C4-2B (cell line): Measurements from ENCODE around the gene FRMD1.

Source experiments
- H3K27ac ChIP-seq: fragments of 450-650 bp; 2 replicates; pipeline ENCODE4 v1.5.1; 2017
- ZFX ChIP-seq: fragments of 450-650 bp; IDR thresholded peaks from 2 replicates; pipeline ENCODE4 v1.6.1; 2017
- TF ChIP-seq, protein P1 (sequence below): fragments of 450-650 bp; conservative IDR thresholded peaks from 2 replicates; pipeline ENCODE4 v1.5.1; 2017; ENCODE audit warnings: mild to moderate bottlenecking

Gene FRMD1

DNA sequence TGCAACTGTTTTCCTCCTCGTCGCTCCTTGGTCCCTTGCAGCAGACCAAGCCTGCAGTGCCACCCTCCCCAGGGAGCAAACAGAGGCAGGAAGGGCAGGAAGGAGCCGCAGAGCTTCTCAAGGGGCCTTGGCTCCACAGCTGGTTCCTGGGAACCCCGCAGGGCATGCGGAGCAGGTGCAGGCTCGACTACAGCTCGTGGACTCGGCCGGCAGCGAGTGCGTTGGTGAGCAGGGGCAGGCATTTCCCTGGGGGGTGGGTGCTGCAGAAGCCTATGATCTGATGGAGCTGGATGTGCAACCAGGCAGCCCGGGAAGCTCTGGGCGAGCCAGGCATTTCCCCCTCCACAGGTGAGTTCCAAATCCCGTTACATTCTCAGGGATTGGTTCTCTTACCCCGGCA is 37.1 kb downstream of the FRMD1 start:
- H3K27ac ChIP-seq, result no peak overlapping the region
- TF ChIP-seq, protein P1, sequence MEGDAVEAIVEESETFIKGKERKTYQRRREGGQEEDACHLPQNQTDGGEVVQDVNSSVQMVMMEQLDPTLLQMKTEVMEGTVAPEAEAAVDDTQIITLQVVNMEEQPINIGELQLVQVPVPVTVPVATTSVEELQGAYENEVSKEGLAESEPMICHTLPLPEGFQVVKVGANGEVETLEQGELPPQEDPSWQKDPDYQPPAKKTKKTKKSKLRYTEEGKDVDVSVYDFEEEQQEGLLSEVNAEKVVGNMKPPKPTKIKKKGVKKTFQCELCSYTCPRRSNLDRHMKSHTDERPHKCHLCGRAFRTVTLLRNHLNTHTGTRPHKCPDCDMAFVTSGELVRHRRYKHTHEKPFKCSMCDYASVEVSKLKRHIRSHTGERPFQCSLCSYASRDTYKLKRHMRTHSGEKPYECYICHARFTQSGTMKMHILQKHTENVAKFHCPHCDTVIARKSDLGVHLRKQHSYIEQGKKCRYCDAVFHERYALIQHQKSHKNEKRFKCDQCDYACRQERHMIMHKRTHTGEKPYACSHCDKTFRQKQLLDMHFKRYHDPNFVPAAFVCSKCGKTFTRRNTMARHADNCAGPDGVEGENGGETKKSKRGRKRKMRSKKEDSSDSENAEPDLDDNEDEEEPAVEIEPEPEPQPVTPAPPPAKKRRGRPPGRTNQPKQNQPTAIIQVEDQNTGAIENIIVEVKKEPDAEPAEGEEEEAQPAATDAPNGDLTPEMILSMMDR, result no peak
- no peak for TF ChIP-seq ZFX

DNA sequence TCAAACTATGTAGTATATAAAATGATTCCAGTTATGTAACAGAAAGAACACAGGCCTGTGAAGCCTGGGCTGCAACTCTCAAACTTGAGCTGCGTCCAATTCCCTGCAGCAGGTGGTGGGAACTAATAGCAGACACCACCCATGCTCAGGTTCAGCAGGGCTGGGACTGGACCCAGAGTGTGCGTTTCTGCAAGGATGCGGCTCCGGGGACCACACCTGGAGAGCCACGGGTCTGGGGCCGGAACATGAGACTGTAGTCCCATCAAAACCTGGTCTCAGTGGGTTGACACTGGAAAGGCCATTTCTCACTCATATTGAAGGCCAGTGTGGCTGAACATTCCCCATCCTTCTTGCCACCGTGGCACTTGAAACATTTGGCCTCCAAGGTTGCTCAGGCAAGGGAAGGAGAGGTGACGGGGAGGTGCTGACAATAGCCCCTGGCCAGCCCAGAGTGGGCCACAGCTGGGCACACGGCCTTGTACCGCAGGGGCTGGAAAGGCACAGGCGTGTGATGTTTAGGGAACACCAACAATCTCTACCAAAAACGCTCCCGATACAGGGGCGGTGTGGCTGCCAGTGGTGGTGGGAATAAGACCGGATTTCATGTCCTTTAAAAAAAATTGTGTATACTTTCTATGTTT is 38.0 kb downstream of the FRMD1 start:
- H3K27ac ChIP-seq, result no peak overlapping the region
- no peak for TF ChIP-seq ZFX
- TF ChIP-seq, protein P1, result no peak

DNA sequence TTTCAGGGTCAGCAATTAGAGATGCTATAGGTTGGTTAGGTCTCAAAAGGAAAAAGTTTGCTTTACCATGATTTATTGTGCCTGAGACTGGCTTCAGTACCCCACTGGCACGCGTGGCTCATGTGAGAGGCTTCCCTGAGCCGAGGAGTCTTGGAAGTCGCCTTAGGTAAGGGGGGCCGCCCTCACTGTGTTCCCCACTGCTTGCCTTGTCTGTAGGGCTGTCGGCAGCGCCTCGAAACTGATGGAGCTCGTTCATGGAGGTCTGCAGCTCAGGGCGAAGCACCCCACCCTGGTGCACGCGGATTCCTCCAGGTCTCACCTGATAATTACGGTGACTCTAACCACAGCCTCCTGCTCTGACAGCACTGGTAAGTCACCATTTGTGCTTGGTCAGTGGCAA is 39.2 kb downstream of the FRMD1 start:
- H3K27ac ChIP-seq, result no peak overlapping the region
- TF ChIP-seq ZFX, result no peak
- TF ChIP-seq, protein P1, result no peak

DNA sequence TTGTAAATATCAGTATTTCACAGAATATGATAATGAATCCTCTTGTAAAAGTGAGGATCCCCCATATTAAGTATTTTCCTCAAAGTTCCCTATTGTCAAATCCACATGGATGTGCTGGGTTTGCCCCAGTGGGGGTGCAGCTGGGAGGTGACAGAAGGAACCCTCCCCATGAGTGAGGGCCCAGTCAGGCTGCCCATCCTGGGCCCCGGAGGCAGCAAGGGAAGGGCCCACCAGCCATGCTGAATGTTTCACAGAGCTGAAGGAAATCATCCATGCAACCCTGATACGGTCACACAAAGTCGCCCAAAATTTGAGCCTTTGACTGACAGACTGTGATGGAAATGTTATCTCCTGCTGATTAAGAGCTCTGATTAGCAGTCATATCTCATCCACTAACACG is 39.7 kb downstream of the FRMD1 start:
- TF ChIP-seq ZFX, result no peak
- TF ChIP-seq, protein P1, result no peak
- H3K27ac ChIP-seq, result no peak overlapping the region

DNA sequence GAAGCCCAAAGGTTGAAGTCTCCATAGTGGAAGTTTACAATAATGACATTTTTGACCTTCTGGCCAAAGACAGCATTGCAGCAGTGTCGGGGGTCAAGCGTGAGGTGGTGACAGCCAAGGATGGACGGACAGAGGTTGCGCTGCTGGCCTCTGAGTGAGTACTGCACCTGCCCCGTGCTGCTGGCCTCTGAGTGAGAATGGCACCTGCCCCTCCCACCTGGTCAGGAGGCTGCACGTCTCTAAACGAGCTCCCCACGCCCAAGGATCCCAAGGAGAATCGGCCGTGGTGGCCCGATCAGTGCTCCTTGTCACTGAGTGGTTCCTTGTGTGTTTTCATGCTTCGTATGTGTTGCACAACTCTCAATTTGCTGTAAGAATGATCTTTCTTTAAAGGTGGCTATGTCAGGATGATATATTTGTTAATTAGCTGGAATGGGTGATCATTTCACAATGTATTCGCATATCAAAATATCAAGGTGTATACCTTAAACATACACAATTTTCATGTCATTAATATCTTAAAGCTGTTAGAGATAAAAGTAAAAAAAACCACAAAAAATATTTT is 40.4 kb downstream of the FRMD1 start:
- TF ChIP-seq, protein P1, result no peak
- TF ChIP-seq ZFX, result no peak
- peak overlapping the region; percentile 8; the same call in 1 of the 2 replicates for H3K27ac ChIP-seq

DNA sequence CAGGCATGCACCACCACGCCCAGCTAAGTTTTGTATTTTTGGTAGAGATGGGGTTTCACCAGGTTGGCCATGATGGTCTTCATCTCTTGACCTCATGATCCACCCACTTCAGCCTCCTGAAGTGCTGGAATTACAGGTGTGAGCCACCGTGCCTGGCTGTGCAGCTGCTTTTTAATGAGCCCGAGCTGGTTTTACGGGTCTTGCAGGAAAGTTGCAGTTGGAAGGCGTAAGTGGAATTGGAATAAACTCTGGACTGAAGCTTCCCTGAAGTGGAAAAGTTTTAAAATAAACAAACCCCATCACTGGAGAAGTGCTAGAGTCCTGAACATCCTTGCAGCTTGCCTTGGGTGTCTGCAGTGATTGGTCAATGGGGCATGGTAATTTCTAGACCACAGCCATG is 41.2 kb downstream of the FRMD1 start:
- 0 out of 2 replicates have a peak overlapping the region, but pooled peaks have one; percentile 8 for H3K27ac ChIP-seq
- TF ChIP-seq, protein P1, result no peak
- TF ChIP-seq ZFX, result no peak

DNA sequence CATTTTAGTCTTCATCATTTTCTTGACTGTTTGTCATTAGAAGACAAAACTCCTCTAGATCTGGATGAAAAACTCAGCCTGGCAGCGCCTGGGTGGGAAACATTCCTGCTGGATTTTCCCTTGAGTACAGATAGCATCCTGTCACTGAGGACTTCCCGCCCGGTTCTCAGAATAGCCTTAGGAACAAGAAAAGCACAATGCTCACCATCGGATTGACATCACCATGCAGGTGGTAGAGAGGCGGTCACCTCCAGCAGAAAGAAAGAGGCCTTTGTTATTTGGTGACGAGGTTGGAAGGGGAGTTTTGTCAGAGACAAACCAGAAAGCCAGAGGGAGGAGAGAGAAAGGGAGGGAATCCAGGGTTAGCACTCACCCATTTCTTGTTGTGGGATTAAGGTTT is 41.8 kb downstream of the FRMD1 start:
- no peak overlapping the region for H3K27ac ChIP-seq

More for the DNA sequence above, 41.8 kb downstream of the FRMD1 start:
- TF ChIP-seq, protein P1, result no peak
- TF ChIP-seq ZFX, result no peak
